Kidney capillary endothelial cell (primary cell): ENCODE results near the gene MARCHF3.
"Not testable (repeated sequence)": the region's sequence is repeated elsewhere in the genome, so short reads cannot be mapped to it uniquely, and the experiment has no call there.

ENCODE experiments used
- DNase-seq: peaks from one replicate; pipeline ENCODE4 v3.0.0-alpha.2; 2018; ENCODE audit warnings: low spot score

The MARCHF3 gene

DNA sequence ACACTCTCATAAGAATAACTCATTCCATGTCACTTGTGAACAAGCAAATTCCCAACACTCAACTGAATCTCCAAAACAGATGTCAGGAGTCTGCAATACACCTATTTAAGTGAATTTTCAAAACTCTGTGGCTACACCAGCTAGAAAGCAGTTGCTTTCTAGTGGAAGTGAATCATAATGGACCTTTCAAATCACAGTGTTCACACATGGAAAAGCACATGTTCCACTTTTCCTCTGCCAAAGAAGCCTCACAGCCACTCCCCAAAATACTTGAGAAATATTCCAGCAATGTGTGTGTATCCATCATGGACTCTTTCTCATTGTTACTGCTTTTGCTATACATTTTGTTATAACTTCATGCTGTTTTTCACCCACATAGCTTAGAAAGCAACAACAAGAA, 17.4 kb downstream of the MARCHF3 start:
- peak; percentile 75 for DNase-seq

DNA sequence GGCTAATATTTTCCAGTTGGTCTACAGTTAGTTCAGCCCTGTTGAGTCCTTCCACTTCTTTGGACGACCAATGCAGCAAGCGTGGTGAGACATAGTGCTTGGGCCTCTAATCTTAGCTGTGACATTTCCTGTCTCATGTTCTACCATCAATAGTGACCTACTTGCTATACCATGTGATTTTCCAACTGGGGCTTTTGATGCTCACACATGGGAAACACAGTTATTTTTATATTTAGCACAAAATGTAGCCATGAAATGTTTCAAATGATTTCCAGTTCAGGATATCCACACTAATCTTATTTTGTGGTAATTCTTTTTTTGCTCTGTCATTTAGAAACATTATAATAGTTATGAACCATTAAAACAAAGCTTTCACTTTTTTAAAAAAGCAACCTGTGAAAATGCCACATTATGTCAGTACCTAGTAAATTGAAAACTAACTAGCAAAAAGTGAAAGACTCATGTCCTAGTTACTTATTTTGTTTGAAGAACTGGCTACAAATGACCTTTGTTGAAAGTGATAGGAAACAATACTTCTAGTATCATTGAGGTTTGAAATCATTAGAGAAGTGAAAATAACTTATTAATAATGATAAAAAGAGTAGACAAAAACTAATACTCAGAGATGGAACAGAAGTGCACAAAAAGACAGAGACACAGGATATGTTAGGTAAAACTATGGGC, 18.3 kb downstream of the MARCHF3 start:
- peak; percentile 51 for DNase-seq

DNA sequence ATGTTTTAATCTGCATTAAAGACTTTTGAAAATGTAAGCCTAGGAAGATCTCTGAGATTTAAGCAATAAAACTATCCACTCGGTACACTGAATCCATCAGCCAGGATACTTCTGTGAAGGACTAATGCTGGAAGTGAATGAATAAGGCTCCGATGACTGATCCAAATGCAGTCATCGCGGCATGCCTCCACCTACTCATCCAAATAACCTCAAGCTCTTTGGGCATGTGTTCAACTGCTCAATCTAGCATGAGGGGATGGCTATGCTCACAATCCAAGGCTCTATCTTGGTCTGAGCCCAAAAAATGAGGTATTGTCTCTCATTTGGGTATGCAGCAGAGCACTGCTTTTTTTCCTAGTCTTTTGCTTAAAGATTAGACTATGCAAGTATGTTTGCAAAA, 19.2 kb downstream of the MARCHF3 start:
- no peak for DNase-seq

DNA sequence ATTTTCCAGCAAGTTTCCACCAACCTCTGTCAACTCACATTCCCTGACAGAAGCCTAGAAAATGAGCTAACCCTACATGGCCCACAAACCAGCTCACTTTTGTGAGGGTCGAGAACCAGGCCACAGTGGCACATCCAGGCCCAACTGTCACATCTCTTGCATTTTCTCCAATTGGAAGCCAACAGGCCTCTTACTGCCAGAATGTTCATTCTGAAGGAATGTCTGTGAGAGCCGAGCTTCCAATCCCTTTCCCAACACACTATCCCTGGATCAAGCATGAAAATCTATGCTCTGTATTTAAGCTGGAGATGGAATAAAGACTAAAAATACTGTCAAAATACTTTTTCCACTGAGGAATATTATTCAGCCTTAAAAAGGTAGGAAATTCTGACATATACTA, 20.0 kb downstream of the MARCHF3 start:
- DNase-seq, result no peak

DNA sequence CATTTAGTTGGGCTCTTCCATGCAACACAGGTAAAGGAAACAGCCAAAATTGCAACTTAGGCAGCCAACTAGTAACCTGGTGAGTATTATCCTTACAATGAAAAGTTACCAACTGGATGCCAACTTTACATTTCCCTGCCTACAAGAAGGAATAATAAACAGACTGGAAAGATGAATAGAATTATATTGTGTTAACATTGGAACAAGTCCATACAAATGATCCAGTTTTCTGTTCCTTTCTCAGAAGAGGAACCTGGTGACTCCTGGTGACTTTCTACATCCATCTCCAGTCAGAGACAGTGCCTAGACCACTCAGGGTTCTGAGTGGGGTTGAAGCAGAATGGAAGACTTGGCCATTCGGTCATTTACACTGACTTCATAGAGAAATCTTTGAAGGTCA, 20.6 kb downstream of the MARCHF3 start:
- DNase-seq, result no peak

DNA sequence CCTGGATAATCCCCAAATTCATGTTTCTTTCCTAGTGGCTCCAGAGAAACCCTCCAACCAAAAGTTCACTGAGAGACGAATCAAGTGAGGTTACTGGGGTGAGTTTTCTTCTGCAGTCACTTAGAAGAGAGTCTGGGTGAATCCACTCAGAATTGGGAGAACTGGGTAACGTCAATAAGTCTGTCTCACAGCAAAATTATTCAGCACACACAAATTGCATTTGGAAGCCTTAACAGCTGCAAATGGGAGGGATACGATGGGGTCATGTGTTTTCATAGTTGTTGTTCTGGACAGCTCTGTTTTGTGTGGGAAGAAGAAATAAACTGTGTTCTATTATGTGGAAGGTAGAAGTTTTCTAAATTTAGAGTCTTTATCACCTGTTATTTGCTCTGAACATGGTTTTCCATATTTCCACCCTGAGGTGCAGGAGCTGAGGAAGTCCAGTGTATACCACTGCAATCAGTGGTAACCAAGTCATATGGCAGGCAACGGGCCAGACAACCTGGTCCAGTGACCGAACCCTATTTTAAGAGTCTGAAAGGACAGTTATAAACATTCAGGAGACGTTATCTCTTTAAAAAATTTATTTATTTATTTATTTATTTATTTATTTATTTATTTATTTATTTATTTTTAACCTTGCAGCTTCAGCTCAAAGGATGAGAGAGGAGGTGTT, 21.9 kb downstream of the MARCHF3 start:
- DNase-seq, result no peak

GRCh38 chr5:127007522-127007921, 22.8 kb downstream of the MARCHF3 start:
- DNase-seq, result no peak

- DNase-seq, result no peak
Measured at GRCh38 chr5:127006744-127007143, 23.6 kb downstream of the MARCHF3 start.

- not testable (repeated sequence) for DNase-seq
Measured at GRCh38 chr5:127005282-127005681, 25.1 kb downstream of the MARCHF3 start.

GRCh38 chr5:127004721-127005120, 25.6 kb downstream of the MARCHF3 start:
- DNase-seq, result no peak

DNA sequence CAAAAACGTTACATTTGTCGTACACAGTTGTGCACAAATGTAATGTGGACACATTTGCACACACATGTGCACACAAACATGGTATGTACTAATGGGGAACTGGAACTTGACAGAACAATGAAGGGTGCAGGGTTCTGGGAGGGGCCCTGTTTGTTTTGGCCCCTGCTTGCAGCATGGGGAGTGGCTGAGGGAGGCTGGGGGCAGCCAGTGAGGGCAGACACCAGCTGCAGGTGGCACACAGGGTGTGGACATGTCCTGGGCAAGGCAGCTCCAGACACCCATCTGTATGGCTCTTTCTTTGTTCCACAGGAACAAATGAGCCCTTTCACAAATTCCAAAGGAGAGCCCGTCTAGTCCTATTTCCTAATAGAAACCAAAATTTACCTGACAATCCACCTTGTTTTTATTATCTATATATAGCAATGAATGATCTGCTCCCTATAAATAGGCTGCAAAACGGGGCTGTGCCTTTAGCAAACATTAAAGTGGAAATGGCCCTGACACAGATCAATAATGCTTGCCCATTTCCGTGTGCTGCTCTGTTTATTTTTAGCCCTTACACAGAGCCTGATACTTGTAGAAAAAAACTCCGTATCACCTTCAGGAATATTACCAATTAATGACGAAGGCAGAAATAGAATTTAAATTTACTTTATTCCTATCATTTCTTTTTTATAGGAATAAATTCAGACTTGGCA, 26.4 kb downstream of the MARCHF3 start:
- DNase-seq, result no peak

DNA sequence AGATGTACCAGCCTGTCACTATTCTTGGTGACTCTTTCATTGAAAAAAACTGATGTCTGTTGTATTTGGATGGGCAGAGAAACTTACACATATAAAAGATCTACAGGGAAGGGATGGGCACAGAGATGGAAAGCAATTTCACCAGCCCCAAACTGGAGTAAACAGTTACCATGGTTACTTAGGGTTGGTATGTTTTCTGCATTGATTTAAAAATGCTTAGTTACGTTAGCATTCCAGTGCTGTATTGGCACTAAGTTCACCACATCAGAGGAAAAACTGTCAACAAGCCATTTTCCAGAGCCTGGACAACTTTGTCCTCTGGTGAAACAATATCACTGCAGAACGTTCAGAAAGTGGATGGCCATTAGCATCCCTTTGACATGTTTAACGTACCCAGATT, 28.0 kb downstream of the MARCHF3 start:
- no peak for DNase-seq

DNA sequence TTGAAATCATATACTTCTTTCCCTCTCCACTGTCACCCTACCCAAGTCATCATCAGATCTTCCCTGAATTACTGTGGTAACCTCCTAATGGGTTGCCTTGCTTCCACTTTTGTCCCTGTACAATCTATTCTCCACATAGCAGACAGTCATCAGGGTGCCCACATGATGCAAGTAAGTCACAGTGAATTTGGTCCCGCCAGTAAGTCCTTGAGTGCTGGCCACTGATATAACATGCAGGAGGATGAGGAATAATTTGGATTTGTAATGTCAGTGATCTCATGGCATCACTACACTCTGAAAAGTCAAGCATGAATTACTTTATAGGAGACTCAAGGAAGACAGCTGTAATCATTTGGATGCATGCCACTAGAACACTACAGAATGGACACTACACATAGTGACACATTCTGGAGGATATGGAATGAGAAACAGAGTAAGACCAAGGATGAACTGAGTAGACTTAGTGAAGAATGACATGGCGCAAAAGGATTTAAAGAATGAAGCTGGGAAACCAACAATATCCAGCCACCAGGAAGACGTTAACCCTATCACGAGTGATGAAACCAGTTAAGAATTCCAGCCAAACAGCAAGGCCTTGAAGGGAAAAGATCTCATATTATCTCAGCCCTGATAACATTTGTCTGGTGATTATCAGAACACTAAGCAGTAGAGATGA, 28.6 kb downstream of the MARCHF3 start:
- DNase-seq, result peak; percentile 64

DNA sequence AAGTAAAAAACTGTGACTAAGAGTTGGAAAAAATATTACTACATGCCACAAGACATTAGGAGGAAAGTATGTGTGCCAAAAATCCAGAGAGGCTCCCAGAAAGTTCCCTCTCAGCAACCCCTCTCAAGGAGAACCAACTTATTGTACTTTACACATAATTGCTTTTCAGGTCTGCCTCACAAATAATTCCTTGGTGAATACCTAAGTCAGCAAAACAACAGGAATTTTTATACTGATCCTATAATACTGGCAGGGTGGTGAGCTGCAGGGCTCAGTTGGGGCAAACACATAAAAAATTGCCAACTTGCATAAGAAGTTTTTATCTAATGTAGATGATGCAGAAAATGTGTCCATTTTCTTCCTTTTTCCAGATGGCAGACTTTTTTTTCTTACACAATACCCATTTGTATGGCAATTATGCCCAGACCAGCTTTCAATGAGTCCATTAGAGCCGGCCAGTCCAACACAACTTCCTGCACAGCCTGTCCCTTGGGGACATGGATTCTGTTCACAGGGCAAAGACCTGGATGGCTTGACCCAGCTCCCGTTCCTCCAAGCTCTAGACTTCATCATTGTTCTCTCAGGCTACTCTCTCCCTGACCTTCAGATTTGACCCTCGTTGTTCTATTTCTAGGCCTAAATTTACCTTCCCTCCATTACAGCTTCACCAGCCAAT, 31.3 kb downstream of the MARCHF3 start:
- no peak for DNase-seq

- DNase-seq, result no peak
Measured at GRCh38 chr5:126998201-126998631, 32.1 kb downstream of the MARCHF3 start.

GRCh38 chr5:126995689-126996088, 34.7 kb downstream of the MARCHF3 start:
- DNase-seq, result no peak

DNA sequence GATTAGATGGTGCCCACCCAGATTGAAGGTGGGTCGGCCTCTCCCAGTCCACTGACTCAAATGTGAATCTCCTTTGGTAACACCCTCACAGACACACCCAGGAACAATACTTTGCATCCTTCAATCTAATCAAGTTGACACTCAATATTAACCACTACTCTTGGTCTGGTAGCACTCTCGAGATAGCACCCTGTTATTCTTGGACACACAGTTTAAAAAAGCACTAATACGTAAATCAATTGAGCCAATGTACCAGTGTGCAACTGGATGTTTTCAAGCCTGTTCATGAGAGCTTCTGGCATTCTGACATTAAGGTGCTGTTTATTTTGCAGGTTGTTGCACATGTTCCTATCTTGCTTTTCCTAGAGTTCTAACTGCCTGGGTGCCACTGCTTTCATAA, 35.3 kb downstream of the MARCHF3 start:
- no peak for DNase-seq

DNA sequence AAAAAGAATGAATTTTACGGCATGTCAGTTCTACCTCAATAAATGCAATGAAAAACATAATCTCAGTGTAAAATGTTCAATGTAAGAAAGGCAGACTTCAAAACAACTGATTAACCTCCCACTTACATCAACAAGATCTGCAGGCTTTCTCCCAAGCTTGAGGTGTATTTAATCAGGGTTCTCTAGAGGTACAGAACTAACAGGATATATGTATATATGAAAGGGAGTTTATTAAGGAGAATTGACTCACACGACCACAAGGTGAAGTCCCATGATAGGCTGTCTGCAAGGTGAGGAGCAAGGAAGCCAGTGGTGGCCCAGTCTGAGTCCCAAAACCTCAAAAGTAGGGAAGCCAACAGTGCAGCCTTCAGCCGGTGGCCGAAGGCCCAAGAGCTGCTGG, 35.9 kb downstream of the MARCHF3 start:
- DNase-seq, result no peak

GRCh38 chr5:126988021-126988569, 42.3 kb downstream of the MARCHF3 start:
- DNase-seq, result no peak

- DNase-seq, result no peak
Measured at GRCh38 chr5:126987271-126987899, 43.0 kb downstream of the MARCHF3 start.

GRCh38 chr5:126984632-126985031, 45.7 kb downstream of the MARCHF3 start:
- no peak for DNase-seq
